Heart right ventricle (tissue), 16 donors: Measurements from ENCODE around the gene PLEKHG2. TPM values are rescaled to one million over a fixed set of nuclear protein-coding genes. Genes with fewer than 3 reads are reported as not detected.
A peak's percentile ranks its signal among the peaks of the same experiment; 100 is the strongest.

Experiments used
- ATAC-seq, 8 donors: fragments of 200-7000 bp; cut with Tn5 transposase; one replicate each; pipeline ENCODE4 v1.9.1; 2020; ENCODE audit warnings: mild to moderate bottlenecking in 8 of 8, moderate library complexity in 8 of 8, moderate number of reproducible peaks in 1 of 8
- DNase-seq, 2 donors: peaks; one replicate each; pipeline ENCODE4 v3.0.0-alpha.2; 2020
- H3K27ac ChIP-seq, 10 donors: fragments of 200-600 bp; sonication (generic) in 2 of 10; one replicate each; pipeline versions ENCODE4 v1.5.0 to v1.8.0; 2020 to 2022; ENCODE audit warnings: mild to moderate bottlenecking in 3 of 10
- H3K27me3 ChIP-seq, 7 donors: fragments of 200-600 bp; one replicate each; pipeline ENCODE4 v1.8.0; 2021 to 2022; ENCODE audit warnings: mild to moderate bottlenecking in 2 of 7
- H3K36me3 ChIP-seq, 9 donors: fragments of 200-600 bp; sonication (generic) in 1 of 9; one replicate each; pipeline versions ENCODE4 v1.5.0 to v1.8.0; 2020 to 2022; ENCODE audit warnings: mild to moderate bottlenecking in 2 of 9
- H3K4me1 ChIP-seq, 9 donors: fragments of 200-600 bp; sonication (generic) in 1 of 9; one replicate each; pipeline versions ENCODE4 v1.5.0 to v1.8.0; 2020 to 2022; ENCODE audit warnings: mild to moderate bottlenecking in 4 of 9
- H3K4me3 ChIP-seq, 10 donors: fragments of 200-600 bp; sonication (generic) in 2 of 10; one replicate each; pipeline versions ENCODE4 v1.5.0 to v1.8.0; 2020 to 2022; ENCODE audit warnings: mild to moderate bottlenecking in 7 of 10, moderate library complexity in 2 of 10
- H3K9me3 ChIP-seq, 11 donors: fragments of 200-600 bp in 10 of 11; sonication (generic) in 2 of 11; one replicate each; pipeline versions ENCODE4 v1.5.0 to v1.8.0; 2013 to 2022; ENCODE audit warnings: mild to moderate bottlenecking in 2 of 11, control low read depth in 1 of 11, moderate library complexity in 1 of 11
- WGBS, 2 donors: extraction: QIAGEN DNeasy Blood & Tissue Kit; methylation state at CpG; one replicate each; pipeline ENCODE4 v1.1.7; 2013; ENCODE audit warnings: inconsistent platforms in 1 of 2; 5-methylcytosine and 5-hydroxymethylcytosine counted together
- intact Hi-C, 10 donors: fragments of 100-400 bp; cut with DNase I; formaldehyde crosslinking; loops; one replicate each; pipeline versions ENCODE4 v1.11.1 to v1.14.2; 2022
- polyA plus RNA-seq, 2 donors: library from polyadenylated mRNA; stranded (reverse); fragments of 200-250 nt; gene quantifications; one replicate each; pipeline ENCODE4 v1.2.3, GENCODE V29; 2013
- total RNA-seq, 10 donors: library from RNA; stranded (reverse); fragmentation: NEBNext Ultra II Directional in 3 of 10; extraction: Animal tissue kit (Norgen Biotek cat#: 25700) in 3 of 10; gene quantifications; one replicate each; pipeline versions ENCODE4 v1.2.1 to v1.2.4, GENCODE V29; 2021 to 2023
- TF ChIP-seq, protein P1 (sequence below), 9 donors: fragments of 200-600 bp; sonication (generic) in 2 of 9; IDR thresholded peaks; one replicate each; pipeline versions ENCODE4 v1.5.0 to v1.8.0; 2021 to 2022; ENCODE audit warnings: antibody characterized with exemption in 9 of 9, mild to moderate bottlenecking in 5 of 9, moderate library complexity in 1 of 9
- donor health status: Arrhythmogenic right ventricular cardiomyopathy.
- donor health status: ischemic (EF 13 %, LVEDD 7.1; RV severe dilation, severe dysfunction).
- donor health status: healthy with polysubstance abuse.
- donor health status: DM: no; HTN: yes; CAD: no.
- donor health status: DM: no; HTN: no; CAD: no.
- donor health status: ischemic (EF 25% LVEDD 6.9; RV normal size, moderate dysfunction).
- donor health status: ischemic (EF 25% LVEDD 5.7; RV mildly dilated, moderate dysfunction).
- donor health status: healthy.
- donor health status: DM: yes; HTN: yes; CAD: no.
- donor health status: Ischemic cardiomyopathy.
- donor health status: ischemic (EF 35%, LVEDD 5.7; RV mildly dilated, moderate dysfunction).
- donor health status: nonischemic (EF 11% LVEDD 7.7; RV severe dilation, severe dysfunction).
- donor health status: DM: yes; HTN: yes; CAD: no.
- donor health status: PGD.
- donor health status: ischemic (EF 29% LVEDD 5.4; RV normal size, mild dysfunction).
- donor health status: nonischemic (EF 23%, LVEDD 6.1; RV moderate dilation, normal function).

PLEKHG2 gene
- total and polyA plus RNA-seq, 12 donors = 6.9 to 23.1 (median 15.1) TPM

DNA sequence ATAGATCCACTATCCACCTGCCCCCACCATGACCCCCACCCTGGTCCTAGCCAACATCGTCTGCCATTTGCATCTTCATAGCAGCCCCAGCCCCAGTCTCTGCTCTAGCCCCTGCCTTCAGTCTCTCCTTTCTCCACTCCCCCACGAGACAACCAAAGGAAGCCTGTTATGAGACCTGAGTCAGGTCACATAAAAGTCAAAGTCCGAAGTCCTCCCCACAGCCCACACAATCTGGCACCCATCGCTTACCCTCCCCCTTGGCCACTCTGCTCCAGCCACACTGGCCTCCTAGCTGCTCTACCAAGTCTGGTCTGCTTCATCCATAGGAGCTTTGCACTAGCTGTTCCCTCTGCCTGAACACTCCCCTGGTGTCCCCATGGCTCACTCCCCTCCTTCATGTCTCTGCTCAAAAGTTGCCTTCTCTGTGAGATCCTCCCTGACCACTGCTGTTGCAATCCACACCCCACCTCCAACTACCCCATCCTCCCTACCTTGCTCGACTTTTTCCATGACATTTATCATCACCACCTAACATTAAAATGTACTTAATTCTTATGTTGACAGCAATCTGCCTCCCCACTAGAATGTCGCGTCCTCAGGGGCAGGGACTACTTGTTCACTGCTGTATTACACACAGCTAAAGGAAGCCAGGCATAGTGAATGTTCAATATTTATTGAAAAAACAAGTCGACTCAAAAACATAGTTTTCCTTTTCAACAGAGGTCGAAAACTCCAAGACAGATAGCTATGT lies 1.2 kb upstream of the PLEKHG2 start:
- no peak for ATAC-seq
- Histone ChIP-seq H3K4me3 (peak overlapping the region in 8 of 10 donors; percentile 67 to 98 (median 90)), H3K9me3 (no peaks in the 10 kb centered on the region), H3K36me3 (peaks cover 6 to 31% (median 9%) of the 10 kb centered on the region in 9 donors), H3K4me1 (peaks cover 11 to 63% (median 50%) of the 10 kb centered on the region in 9 donors), H3K27ac (peak overlapping the region; percentile 94 to 100 (median 99)), H3K27me3 (no peaks in the 10 kb centered on the region)
- WGBS, 2 donors = 17 to 22% methylated on average over 9 of the region's 9 CpGs
- intact Hi-C loops = loop anchor here in 6 of 10 donors (1.0 to 10.0 kb wide), 6 partner anchors 13 to 286 kb away; partner anchors contain the start of genes SAMD4B (in 3 of the 6), EID2B (in 1 of the 6) and PAK4 (in 1 of the 6)
- DNase-seq = no peak
- TF ChIP-seq, protein P1, sequence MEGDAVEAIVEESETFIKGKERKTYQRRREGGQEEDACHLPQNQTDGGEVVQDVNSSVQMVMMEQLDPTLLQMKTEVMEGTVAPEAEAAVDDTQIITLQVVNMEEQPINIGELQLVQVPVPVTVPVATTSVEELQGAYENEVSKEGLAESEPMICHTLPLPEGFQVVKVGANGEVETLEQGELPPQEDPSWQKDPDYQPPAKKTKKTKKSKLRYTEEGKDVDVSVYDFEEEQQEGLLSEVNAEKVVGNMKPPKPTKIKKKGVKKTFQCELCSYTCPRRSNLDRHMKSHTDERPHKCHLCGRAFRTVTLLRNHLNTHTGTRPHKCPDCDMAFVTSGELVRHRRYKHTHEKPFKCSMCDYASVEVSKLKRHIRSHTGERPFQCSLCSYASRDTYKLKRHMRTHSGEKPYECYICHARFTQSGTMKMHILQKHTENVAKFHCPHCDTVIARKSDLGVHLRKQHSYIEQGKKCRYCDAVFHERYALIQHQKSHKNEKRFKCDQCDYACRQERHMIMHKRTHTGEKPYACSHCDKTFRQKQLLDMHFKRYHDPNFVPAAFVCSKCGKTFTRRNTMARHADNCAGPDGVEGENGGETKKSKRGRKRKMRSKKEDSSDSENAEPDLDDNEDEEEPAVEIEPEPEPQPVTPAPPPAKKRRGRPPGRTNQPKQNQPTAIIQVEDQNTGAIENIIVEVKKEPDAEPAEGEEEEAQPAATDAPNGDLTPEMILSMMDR (IDR thresholded peaks at IDR 0.05) = no peak

DNA sequence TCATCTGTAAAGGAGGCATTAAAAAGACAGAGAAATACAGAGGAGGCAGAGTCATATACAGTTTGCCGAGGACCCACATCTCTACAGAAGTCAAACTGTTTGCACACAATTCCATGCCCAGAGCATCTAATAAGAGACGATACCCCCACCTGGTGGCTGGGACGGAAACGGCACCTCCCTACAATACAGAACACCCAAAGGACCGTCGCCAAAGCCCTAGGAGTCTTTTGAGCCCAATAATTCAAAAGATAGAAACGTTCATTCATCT lies 703 bp upstream of the PLEKHG2 start:
- intact Hi-C loops = loop anchor here in 6 of 10 donors (1.0 to 10.0 kb wide), 7 partner anchors 13 to 287 kb away; partner anchors contain the start of genes SAMD4B (in 3 of the 6), EID2B (in 1 of the 6), PAK4 (in 1 of the 6) and SUPT5H (in 1 of the 6)
- H3K27me3 ChIP-seq = no peaks in the 10 kb centered on the region
- H3K4me3 ChIP-seq = peak overlapping the region in 9 of 10 donors; percentile 67 to 98 (median 86)
- H3K36me3 ChIP-seq = peaks cover 6 to 35% (median 9%) of the 10 kb centered on the region in 9 donors
- peak overlapping the region; percentile 94 to 100 (median 99) for H3K27ac ChIP-seq
- DNase-seq (peak; percentile 90 to 92), ATAC-seq (peak; percentile 19 to 56 (median 38))
- no peaks in the 10 kb centered on the region for H3K9me3 ChIP-seq
- TF ChIP-seq, protein P1 (IDR thresholded peaks at IDR 0.05) = peak; percentile 85 to 98 (median 94)
- WGBS, 2 donors = 0 to 1% methylated on average over 7 of the region's 7 CpGs
- peaks cover 11 to 66% (median 51%) of the 10 kb centered on the region in 9 donors for H3K4me1 ChIP-seq

DNA sequence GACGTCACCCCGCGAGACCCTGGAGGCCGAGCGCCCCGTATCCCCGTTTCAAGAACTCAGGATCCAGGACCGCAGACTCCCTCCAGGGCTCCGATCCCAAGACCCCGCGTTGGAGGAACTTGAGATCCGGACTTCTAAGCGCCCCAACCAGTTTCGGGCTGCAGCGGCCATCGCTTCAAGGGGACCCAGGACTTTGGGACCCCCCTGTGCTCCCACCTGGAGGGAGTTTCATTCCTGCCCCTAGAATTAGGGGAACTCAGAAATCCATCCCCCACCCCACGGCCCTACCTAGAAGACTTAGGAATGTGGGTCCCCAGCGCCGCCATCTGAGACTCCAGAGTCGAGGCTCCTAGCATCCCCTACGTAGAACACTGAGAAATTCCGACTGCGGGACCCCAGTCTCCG lies 400 bp downstream of the PLEKHG2 start:
- H3K36me3 ChIP-seq = peaks cover 3 to 39% (median 7%) of the 10 kb centered on the region in 9 donors
- TF ChIP-seq, protein P1 (IDR thresholded peaks at IDR 0.05) = peak in 4 of 9 donors; percentile 3 to 25 (median 13)
- intact Hi-C loops = loop anchor here in 5 of 10 donors (2.0 to 10.0 kb wide), 5 partner anchors 16 to 288 kb away; partner anchors contain the start of genes SAMD4B (in 3 of the 5), EID2B (in 1 of the 5), PAK4 (in 1 of the 5) and SUPT5H (in 1 of the 5)
- DNase-seq (no peak), ATAC-seq (no peak)
- no peaks in the 10 kb centered on the region for H3K9me3 ChIP-seq
- 0 to 1% methylated on average over 24 of the region's 24 CpGs for WGBS, 2 donors
- no peaks in the 10 kb centered on the region for H3K27me3 ChIP-seq
- peak overlapping the region; percentile 66 to 98 (median 86) for H3K4me3 ChIP-seq
- peak overlapping the region; percentile 94 to 100 (median 96) for H3K27ac ChIP-seq
- peaks cover 11 to 72% (median 53%) of the 10 kb centered on the region in 9 donors for H3K4me1 ChIP-seq

DNA sequence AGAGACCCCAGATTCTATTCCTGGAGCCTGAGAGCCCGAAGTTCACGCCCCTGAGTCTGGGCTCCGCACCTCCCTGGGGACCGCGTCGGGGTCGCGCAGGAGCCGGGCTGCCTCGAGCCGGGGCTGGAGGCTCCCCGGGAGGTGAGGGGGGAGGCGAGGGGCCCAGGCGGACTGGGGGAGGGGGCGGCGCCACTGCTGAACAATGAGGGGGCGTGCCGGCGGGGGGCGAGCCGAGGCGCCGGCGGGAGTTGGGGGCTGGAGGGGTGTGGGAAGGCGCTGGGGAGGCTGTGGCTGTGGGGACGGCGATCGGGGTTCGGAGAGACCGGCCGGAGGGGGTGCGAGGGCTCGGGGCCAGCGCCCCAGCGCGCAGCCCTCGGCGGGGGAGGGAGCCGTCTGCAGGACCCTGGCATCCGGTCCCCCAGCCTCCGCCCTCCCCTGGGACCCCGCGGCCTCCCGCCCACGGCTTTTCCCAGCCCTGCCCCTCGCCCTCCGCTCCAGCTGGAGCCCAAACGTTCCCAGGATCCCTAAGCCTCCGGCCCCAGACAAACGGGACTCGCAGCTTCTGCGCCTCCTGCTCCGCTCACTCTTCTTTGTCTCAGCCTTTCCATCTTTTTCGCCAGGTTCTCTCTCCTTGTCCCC lies 922 bp downstream of the PLEKHG2 start:
- H3K36me3 ChIP-seq = peaks cover 0 to 39% (median 2%) of the 10 kb centered on the region in 9 donors
- DNase-seq (peak; percentile 81 to 87), ATAC-seq (peak in 7 of 8 donors; percentile 1 to 23 (median 13))
- TF ChIP-seq, protein P1 (IDR thresholded peaks at IDR 0.05) = no peak
- no peaks in the 10 kb centered on the region for H3K9me3 ChIP-seq
- H3K4me3 ChIP-seq = peak overlapping the region; percentile 66 to 98 (median 86)
- 1 to 3% methylated on average over 39 to 52 of the region's 54 CpGs for WGBS, 2 donors
- H3K4me1 ChIP-seq = peaks cover 11 to 67% (median 50%) of the 10 kb centered on the region in 9 donors
- peak overlapping the region; percentile 94 to 100 (median 96) for H3K27ac ChIP-seq
- intact Hi-C loops = loop anchor here in 5 of 10 donors (2.0 to 10.0 kb wide), 5 partner anchors 17 to 289 kb away; partner anchors contain the start of genes SAMD4B (in 3 of the 5), EID2B (in 1 of the 5), PAK4 (in 1 of the 5) and SUPT5H (in 1 of the 5)
- H3K27me3 ChIP-seq = no peaks in the 10 kb centered on the region
